ENCODE results near the gene ZNF263. TPM values are rescaled to one million over a fixed set of nuclear protein-coding genes. Genes with fewer than 3 reads are reported as not detected.
A peak's percentile ranks its signal among the peaks of the same experiment; 100 is the strongest.

The ZNF263 gene
- total and polyA plus RNA-seq, 4 donors, result 13.4 to 48.4 (median 25.6) TPM

DNA sequence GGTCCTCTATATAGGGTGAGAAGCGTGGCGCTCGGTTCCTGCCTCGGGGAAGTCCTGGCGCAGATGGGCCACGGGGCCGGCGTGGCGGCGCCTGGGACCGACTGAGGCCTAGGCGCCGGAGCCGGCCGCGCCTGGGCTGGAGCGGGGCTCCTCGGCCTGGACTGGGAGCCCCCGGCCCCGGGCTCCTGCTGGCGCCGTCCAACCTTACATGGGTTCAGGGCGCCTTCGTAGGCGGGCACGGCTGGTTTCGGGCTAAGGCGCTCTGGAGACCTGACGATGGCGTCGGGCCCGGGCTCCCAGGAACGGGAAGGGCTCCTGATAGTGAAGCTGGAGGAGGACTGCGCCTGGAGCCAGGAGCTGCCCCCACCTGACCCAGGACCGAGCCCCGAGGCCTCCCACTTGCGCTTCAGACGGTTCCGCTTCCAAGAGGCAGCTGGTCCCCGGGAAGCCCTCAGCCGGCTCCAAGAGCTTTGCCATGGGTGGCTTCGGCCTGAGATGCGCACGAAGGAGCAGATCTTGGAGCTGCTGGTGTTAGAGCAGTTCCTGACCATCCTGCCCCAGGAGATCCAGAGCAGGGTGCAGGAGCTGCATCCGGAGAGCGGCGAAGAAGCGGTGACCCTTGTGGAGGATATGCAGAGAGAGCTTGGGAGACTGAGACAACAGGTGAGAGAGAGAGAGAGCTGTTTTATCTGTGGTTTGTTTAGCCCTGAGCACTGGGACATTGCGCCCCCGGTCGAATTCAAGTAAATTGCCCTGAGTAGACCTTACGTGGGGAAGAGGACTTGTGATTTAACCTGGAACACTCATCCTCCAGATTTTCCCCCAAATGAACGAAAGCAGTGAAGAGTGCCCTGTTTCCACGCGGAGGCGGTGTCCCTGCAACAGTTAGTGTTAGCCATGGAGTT, 504 bp downstream of the ZNF263 start:
- Histone ChIP-seq H3K27ac (ENCODE audit: low read depth in 1 of 2, low read length in 1 of 2) (peak overlapping the region; percentile 91 to 93), H3K9me3 (ENCODE audit: control insufficient read depth in 4 of 4, insufficient read depth in 3 of 4, low read length in 3 of 4) (peaks cover 0 to 22% (median 13%) of the 10 kb centered on the region in 4 donors), H3K27me3 (ENCODE audit: control insufficient read depth in 3 of 3, insufficient read depth in 3 of 3, low read length in 2 of 3) (no peaks in the 10 kb centered on the region), H3K4me1 (ENCODE audit: control insufficient read depth in 5 of 5, insufficient read depth in 5 of 5, low read length in 5 of 5) (peaks cover 5 to 13% (median 12%) of the 10 kb centered on the region in 5 donors), H3K4me3 (peak overlapping the region; percentile 62), H3K9ac (ENCODE audit: insufficient read depth in 1 of 2, low read length in 2 of 2) (peak overlapping the region; percentile 77 to 92), H3K36me3 (ENCODE audit: control insufficient read depth in 4 of 4, insufficient read depth in 4 of 4, low read length in 4 of 4) (peaks cover 9 to 32% (median 23%) of the 10 kb centered on the region in 4 donors)
- TF ChIP-seq, protein P1, sequence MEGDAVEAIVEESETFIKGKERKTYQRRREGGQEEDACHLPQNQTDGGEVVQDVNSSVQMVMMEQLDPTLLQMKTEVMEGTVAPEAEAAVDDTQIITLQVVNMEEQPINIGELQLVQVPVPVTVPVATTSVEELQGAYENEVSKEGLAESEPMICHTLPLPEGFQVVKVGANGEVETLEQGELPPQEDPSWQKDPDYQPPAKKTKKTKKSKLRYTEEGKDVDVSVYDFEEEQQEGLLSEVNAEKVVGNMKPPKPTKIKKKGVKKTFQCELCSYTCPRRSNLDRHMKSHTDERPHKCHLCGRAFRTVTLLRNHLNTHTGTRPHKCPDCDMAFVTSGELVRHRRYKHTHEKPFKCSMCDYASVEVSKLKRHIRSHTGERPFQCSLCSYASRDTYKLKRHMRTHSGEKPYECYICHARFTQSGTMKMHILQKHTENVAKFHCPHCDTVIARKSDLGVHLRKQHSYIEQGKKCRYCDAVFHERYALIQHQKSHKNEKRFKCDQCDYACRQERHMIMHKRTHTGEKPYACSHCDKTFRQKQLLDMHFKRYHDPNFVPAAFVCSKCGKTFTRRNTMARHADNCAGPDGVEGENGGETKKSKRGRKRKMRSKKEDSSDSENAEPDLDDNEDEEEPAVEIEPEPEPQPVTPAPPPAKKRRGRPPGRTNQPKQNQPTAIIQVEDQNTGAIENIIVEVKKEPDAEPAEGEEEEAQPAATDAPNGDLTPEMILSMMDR (IDR thresholded peaks at IDR 0.05; ENCODE audit: control extremely low read depth, extremely low read depth), result no peak
- 5 to 6% methylated on average over 56 of the region's 56 CpGs for WGBS, 2 donors
- ATAC-seq (ENCODE audit: insufficient read depth, low FRiP score), result no peak
- DNase-seq, result no peak

DNA sequence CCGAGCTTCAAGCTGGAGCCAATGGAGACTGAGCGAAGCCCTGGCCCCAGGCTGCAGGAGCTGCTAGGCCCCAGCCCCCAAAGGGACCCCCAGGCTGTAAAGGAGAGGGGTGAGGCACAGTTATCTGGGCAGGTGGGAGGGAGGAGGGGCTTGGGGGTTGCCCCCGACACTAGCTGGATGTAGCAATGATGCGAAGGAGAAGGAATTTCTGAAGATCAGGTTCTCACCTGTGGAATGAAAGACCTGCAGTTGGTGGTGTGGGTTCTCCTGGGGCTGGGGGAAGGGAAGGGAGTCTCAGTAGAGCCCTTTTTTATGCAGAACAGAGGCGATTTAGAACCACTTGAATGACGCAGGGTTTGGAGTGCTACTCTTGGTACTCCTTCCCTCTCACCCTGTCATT, 1.8 kb downstream of the ZNF263 start:
- DNase-seq, result no peak
- Histone ChIP-seq H3K9me3 (ENCODE audit: control insufficient read depth in 4 of 4, insufficient read depth in 3 of 4, low read length in 3 of 4) (peaks cover 0 to 33% (median 26%) of the 10 kb centered on the region in 4 donors), H3K4me3 (no peak overlapping the region), H3K27ac (ENCODE audit: low read depth in 1 of 2, low read length in 1 of 2) (no peak overlapping the region), H3K9ac (ENCODE audit: insufficient read depth in 1 of 2, low read length in 2 of 2) (no peak overlapping the region), H3K4me1 (ENCODE audit: control insufficient read depth in 5 of 5, insufficient read depth in 5 of 5, low read length in 5 of 5) (peaks cover 5 to 13% (median 12%) of the 10 kb centered on the region in 5 donors), H3K36me3 (ENCODE audit: control insufficient read depth in 4 of 4, insufficient read depth in 4 of 4, low read length in 4 of 4) (peaks cover 22 to 45% (median 36%) of the 10 kb centered on the region in 4 donors), H3K27me3 (ENCODE audit: control insufficient read depth in 3 of 3, insufficient read depth in 3 of 3, low read length in 2 of 3) (no peaks in the 10 kb centered on the region)
- no peak for ATAC-seq (ENCODE audit: insufficient read depth, low FRiP score)
- 82 to 93% methylated on average over 6 of the region's 6 CpGs for WGBS, 2 donors
- TF ChIP-seq, protein P1 (IDR thresholded peaks at IDR 0.05; ENCODE audit: control extremely low read depth, extremely low read depth), result no peak

DNA sequence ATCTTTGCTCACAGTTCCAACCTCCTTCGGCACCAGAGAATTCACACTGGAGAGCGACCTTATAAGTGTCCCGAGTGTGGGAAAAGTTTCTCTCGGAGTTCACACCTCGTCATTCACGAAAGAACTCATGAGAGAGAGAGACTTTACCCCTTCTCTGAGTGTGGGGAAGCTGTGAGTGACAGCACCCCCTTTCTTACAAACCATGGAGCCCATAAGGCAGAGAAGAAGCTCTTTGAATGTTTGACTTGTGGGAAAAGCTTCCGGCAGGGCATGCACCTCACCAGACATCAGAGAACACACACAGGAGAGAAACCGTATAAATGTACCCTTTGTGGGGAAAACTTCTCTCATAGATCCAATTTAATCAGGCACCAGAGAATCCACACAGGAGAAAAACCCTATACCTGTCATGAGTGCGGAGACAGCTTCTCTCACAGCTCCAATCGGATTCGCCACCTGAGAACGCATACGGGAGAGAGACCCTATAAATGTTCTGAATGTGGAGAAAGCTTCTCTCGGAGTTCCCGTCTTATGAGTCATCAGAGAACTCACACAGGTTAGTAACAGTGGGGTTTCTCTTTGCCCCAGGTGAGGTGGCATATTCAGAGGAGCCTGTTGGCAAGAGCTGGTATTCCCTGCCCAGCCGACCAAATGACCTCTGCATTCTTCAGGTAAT, 6.8 kb downstream of the ZNF263 start:
- no peak for DNase-seq

More for the DNA sequence above, 6.8 kb downstream of the ZNF263 start:
- H3K9me3 ChIP-seq (ENCODE audit: control insufficient read depth in 4 of 4, insufficient read depth in 3 of 4, low read length in 3 of 4), result peaks cover 0 to 69% (median 54%) of the 10 kb centered on the region in 4 donors
- H3K27me3 ChIP-seq (ENCODE audit: control insufficient read depth in 3 of 3, insufficient read depth in 3 of 3, low read length in 2 of 3), result no peaks in the 10 kb centered on the region
- H3K9ac ChIP-seq (ENCODE audit: insufficient read depth in 1 of 2, low read length in 2 of 2), result no peak overlapping the region
- H3K36me3 ChIP-seq (ENCODE audit: control insufficient read depth in 4 of 4, insufficient read depth in 4 of 4, low read length in 4 of 4), result peaks cover 45 to 73% (median 58%) of the 10 kb centered on the region in 4 donors
- 98 to 99% methylated on average over 16 of the region's 16 CpGs for WGBS, 2 donors
- ATAC-seq (ENCODE audit: insufficient read depth, low FRiP score), result no peak
- peaks cover 0 to 5% (median 2%) of the 10 kb centered on the region in 5 donors for H3K4me1 ChIP-seq (ENCODE audit: control insufficient read depth in 5 of 5, insufficient read depth in 5 of 5, low read length in 5 of 5)
- TF ChIP-seq, protein P1 (IDR thresholded peaks at IDR 0.05; ENCODE audit: control extremely low read depth, extremely low read depth), result no peak
- no peak overlapping the region for H3K27ac ChIP-seq (ENCODE audit: low read depth in 1 of 2, low read length in 1 of 2)
- no peak overlapping the region for H3K4me3 ChIP-seq
